IPS-18a (cell line): ENCODE measurements around the gene KIT.

Experiments used
- H3K27ac ChIP-seq: one replicate; pipeline ENCODE4 v1.5.1; 2013; ENCODE audit warnings: low read length
- H3K27me3 ChIP-seq: one replicate; pipeline ENCODE4 v1.6.1; 2013; ENCODE audit warnings: mild to moderate bottlenecking, low read length; ENCODE audit not compliant: control insufficient read depth, insufficient read depth
- H3K36me3 ChIP-seq: one replicate; pipeline ENCODE4 v1.6.1; 2013; ENCODE audit warnings: low read depth, low read length; ENCODE audit not compliant: control insufficient read depth
- H3K4me1 ChIP-seq: one replicate; pipeline ENCODE4 v1.6.1; 2013; ENCODE audit warnings: low read depth, low read length; ENCODE audit not compliant: control insufficient read depth
- H3K4me3 ChIP-seq: one replicate; pipeline ENCODE4 v1.5.1; 2013; ENCODE audit warnings: low read length
- H3K9ac ChIP-seq: one replicate; pipeline ENCODE4 v1.6.1; 2013; ENCODE audit warnings: mild to moderate bottlenecking, low read length, moderate library complexity
- H3K9me3 ChIP-seq: one replicate; pipeline ENCODE4 v1.6.1; 2013; ENCODE audit warnings: low read depth, low read length; ENCODE audit not compliant: control insufficient read depth

KIT gene

GRCh38 chr4:54679813-54680212, 22.1 kb downstream of the KIT start:
- Histone ChIP-seq H3K9me3 (no peaks in the 10 kb centered on the region), H3K27me3 (no peaks in the 10 kb centered on the region), H3K36me3 (no peaks in the 10 kb centered on the region), H3K4me1 (peaks cover 28% of the 10 kb centered on the region), H3K27ac (no peak overlapping the region), H3K9ac (no peak overlapping the region), H3K4me3 (no peak overlapping the region)

- Histone ChIP-seq H3K27me3 (no peaks in the 10 kb centered on the region), H3K4me3 (no peak overlapping the region), H3K4me1 (peaks cover 7% of the 10 kb centered on the region), H3K27ac (no peak overlapping the region), H3K9me3 (no peaks in the 10 kb centered on the region), H3K9ac (no peak overlapping the region), H3K36me3 (no peaks in the 10 kb centered on the region)
These were observed 26.0 kb downstream of the KIT start for GRCh38 chr4:54683616-54684346.

GRCh38 chr4:54685810-54686209, 28.1 kb downstream of the KIT start:
- Histone ChIP-seq H3K9ac (no peak overlapping the region), H3K27me3 (no peaks in the 10 kb centered on the region), H3K36me3 (no peaks in the 10 kb centered on the region), H3K9me3 (no peaks in the 10 kb centered on the region), H3K27ac (no peak overlapping the region), H3K4me3 (no peak overlapping the region), H3K4me1 (no peaks in the 10 kb centered on the region)

GRCh38 chr4:54687887-54688841, 30.4 kb downstream of the KIT start:
- H3K4me3 ChIP-seq = no peak overlapping the region
- no peak overlapping the region for H3K9ac ChIP-seq
- no peaks in the 10 kb centered on the region for H3K27me3 ChIP-seq
- no peaks in the 10 kb centered on the region for H3K9me3 ChIP-seq
- no peaks in the 10 kb centered on the region for H3K4me1 ChIP-seq
- H3K27ac ChIP-seq = no peak overlapping the region
- H3K36me3 ChIP-seq = no peaks in the 10 kb centered on the region

- Histone ChIP-seq H3K27me3 (no peaks in the 10 kb centered on the region), H3K4me1 (peaks cover 11% of the 10 kb centered on the region), H3K27ac (no peak overlapping the region), H3K9ac (no peak overlapping the region), H3K4me3 (no peak overlapping the region), H3K36me3 (no peaks in the 10 kb centered on the region), H3K9me3 (no peaks in the 10 kb centered on the region)
These were observed 37.6 kb downstream of the KIT start for GRCh38 chr4:54695337-54695736.

- H3K9ac ChIP-seq = no peak overlapping the region
- H3K36me3 ChIP-seq = no peaks in the 10 kb centered on the region
- H3K4me1 ChIP-seq = peaks cover 11% of the 10 kb centered on the region
- no peak overlapping the region for H3K27ac ChIP-seq
- no peaks in the 10 kb centered on the region for H3K9me3 ChIP-seq
- no peaks in the 10 kb centered on the region for H3K27me3 ChIP-seq
- no peak overlapping the region for H3K4me3 ChIP-seq
These were observed 38.0 kb downstream of the KIT start for GRCh38 chr4:54695788-54696187.

GRCh38 chr4:54696649-54697048, 38.9 kb downstream of the KIT start:
- Histone ChIP-seq H3K27ac (no peak overlapping the region), H3K4me3 (no peak overlapping the region), H3K36me3 (no peaks in the 10 kb centered on the region), H3K27me3 (no peaks in the 10 kb centered on the region), H3K4me1 (peaks cover 11% of the 10 kb centered on the region), H3K9ac (no peak overlapping the region), H3K9me3 (no peaks in the 10 kb centered on the region)

GRCh38 chr4:54700986-54701385, 43.2 kb downstream of the KIT start:
- Histone ChIP-seq H3K36me3 (no peaks in the 10 kb centered on the region), H3K27me3 (no peaks in the 10 kb centered on the region), H3K27ac (no peak overlapping the region)

GRCh38 chr4:54703182-54703581, 45.4 kb downstream of the KIT start:
- Histone ChIP-seq H3K4me1 (peaks cover 11% of the 10 kb centered on the region), H3K9me3 (no peaks in the 10 kb centered on the region), H3K36me3 (peaks cover 7% of the 10 kb centered on the region), H3K9ac (no peak overlapping the region), H3K4me3 (no peak overlapping the region), H3K27ac (no peak overlapping the region), H3K27me3 (no peaks in the 10 kb centered on the region)

More at GRCh38 chr4:54700986-54701385, 43.2 kb downstream of the KIT start:
- Histone ChIP-seq H3K4me1 (peaks cover 11% of the 10 kb centered on the region), H3K9me3 (no peaks in the 10 kb centered on the region), H3K4me3 (no peak overlapping the region), H3K9ac (no peak overlapping the region)

- H3K4me3 ChIP-seq = no peak overlapping the region
- peaks cover 13% of the 10 kb centered on the region for H3K36me3 ChIP-seq
- no peaks in the 10 kb centered on the region for H3K27me3 ChIP-seq
- no peak overlapping the region for H3K27ac ChIP-seq
- no peaks in the 10 kb centered on the region for H3K4me1 ChIP-seq
- H3K9me3 ChIP-seq = no peaks in the 10 kb centered on the region
- no peak overlapping the region for H3K9ac ChIP-seq
These were observed 49.6 kb downstream of the KIT start for GRCh38 chr4:54707406-54707805.

GRCh38 chr4:54708339-54709279, 50.9 kb downstream of the KIT start:
- no peaks in the 10 kb centered on the region for H3K4me1 ChIP-seq
- no peaks in the 10 kb centered on the region for H3K9me3 ChIP-seq
- H3K36me3 ChIP-seq = peaks cover 13% of the 10 kb centered on the region
- H3K4me3 ChIP-seq = no peak overlapping the region
- H3K27ac ChIP-seq = no peak overlapping the region
- no peak overlapping the region for H3K9ac ChIP-seq
- H3K27me3 ChIP-seq = no peaks in the 10 kb centered on the region
